ENCODE measurements around the gene ZNF362. TPM values are rescaled to one million over a fixed set of nuclear protein-coding genes. Genes with fewer than 3 reads are reported as not detected.

The ZNF362 gene
- polyA plus RNA-seq, 3 donors: 55.9 to 65.9 (median 65.4) TPM

DNA sequence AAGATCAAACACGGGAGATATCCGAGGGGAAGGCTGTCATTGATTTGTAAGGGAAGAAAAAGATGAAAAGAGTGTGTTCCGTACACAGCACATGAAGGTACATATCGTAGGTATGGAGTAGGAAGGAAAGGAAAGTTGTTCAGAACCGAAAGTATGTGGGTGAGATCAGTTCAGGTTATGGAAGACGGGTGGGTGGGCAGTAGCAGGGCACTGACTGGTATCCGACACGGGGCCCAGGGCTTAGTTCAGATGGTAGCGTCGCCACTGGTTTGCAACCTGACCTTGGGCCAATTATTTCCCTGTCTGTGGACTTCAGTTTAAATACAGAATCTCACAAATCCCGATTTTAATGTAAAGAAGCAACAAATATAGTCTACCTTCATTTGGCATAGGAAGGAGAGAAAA lies 92.4 kb downstream of the ZNF362 start:
- DNase-seq (ENCODE audit: extremely low read depth in 1 of 11, low read depth in 9 of 11, low spot score in 4 of 11): no peak

DNA sequence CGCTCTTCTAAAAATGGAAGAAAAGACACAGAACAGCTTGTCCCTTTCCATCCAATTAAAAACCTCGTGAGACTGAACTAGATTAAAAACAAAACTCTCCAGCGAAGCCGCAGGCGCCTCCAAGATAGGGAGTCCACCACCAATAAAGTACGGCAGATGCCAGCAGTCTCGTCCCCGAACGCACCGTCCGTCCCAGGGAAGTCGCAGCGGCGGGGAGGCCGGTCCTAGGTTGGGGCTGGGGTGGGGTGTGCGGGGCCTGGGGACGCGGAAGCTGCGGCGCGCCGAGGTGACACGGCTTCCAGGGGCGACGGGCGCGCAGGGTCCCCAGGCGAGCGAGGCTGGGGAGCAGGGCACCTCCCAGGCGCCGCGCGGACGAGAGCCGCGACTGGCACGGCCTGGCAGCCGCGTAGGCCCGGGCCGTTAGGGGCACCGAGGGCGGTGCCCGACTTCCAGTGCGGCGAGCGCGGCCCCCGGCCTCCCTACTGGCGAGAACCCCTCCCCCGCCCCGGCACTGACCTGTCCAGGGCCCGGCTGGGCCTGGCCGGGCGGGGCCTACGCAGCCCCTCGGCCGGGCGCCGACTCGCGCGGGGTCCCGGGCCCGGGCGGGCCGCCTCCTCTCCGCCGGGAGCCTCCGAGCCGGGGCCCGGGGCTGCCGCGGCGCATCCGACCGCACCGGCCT lies 92.9 kb downstream of the ZNF362 start:
- no peak for DNase-seq (ENCODE audit: extremely low read depth in 1 of 11, low read depth in 9 of 11, low spot score in 4 of 11)

DNA sequence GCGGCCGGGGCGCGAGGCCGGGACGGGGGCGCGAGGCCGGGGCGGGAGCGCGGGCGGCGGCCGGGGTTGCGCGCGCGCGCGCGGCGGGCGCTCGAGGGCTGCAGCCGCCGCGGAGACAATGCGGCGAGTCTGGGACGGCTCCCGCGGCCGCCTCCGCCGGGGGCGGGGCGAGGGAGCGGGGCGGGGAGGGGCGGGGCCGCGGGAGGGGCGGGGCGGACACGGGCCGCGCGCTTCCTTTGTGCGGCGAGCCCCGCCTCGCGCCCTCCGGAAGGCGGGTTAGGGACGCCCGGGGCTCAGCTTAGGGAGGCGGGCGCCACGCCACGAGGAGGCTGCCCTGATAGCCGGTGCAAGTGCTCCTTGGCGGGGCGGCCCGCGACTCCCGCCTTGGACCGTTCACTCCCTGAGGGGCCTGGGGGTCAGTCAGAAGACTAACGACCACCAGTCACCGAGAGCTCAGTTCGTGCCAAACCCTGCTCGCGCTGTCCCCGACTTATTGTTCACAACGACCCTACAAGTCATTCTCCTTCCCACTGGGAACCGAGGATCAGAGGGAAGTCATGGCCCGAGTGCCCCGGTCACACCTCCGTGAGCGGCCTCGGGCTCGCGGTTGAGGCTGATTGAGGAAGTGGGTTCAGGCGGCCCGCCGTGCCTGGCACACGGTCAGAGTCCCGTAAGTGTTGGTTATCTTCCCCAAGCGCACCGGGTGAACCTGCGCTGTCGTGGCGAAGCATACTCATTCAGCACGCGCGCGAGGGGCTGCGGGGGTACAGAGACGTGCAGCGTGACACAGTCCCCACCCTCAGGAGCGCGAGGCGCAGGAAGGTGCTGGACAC lies 93.7 kb downstream of the ZNF362 start:
- peak in 7 of 11 donors; percentile 72 to 87 (median 82) for DNase-seq (ENCODE audit: extremely low read depth in 1 of 11, low read depth in 9 of 11, low spot score in 4 of 11)

Other genes with a start within 250 kb of the ZNF362 start
- gene AK2, start 219.6 kb upstream of the ZNF362 start, polyA plus RNA-seq (ENCODE audit: insufficient read length in 3 of 3): 100 to 1,000 TPM; 199 to 254 (median 217) TPM
- gene AZIN2, start 175.3 kb upstream of the ZNF362 start, polyA plus RNA-seq (ENCODE audit: insufficient read length in 3 of 3): 10 to 100 TPM in 1 of 3 donors, 1 to 10 TPM in 2; 7.1 to 10.3 (median 8.2) TPM
- 1 to 10 TPM; 6.3 to 8.6 (median 8.0) TPM for gene TRIM62, start 74.4 kb upstream of the ZNF362 start, polyA plus RNA-seq (ENCODE audit: insufficient read length in 3 of 3)
- under 1 TPM in 2 of 3 donors, not detected in 1; 0.16 to 0.48 TPM for gene A3GALT2, start 64.6 kb downstream of the ZNF362 start, polyA plus RNA-seq (ENCODE audit: insufficient read length in 3 of 3)
- gene PHC2, start 174.6 kb downstream of the ZNF362 start, polyA plus RNA-seq (ENCODE audit: insufficient read length in 3 of 3): 100 to 1,000 TPM; 107 to 121 (median 111) TPM
- 1 to 10 TPM; 5.4 to 5.9 (median 5.5) TPM for gene ZSCAN20, start 216.2 kb downstream of the ZNF362 start, polyA plus RNA-seq (ENCODE audit: insufficient read length in 3 of 3)